DMS53 treated with DMSO at 0.1 percent for 48 hours (cell line): Measurements from ENCODE around the gene CMBL.

Experiments used
- DNase-seq: peaks from one replicate; lab custom pipeline; 2025; ENCODE audit not compliant: unreplicated experiment; lab: John Stamatoyannopoulos, UW

The CMBL gene

GRCh38 chr5:10333154-10334006 lies 25.7 kb upstream of the CMBL start:
- DNase-seq: peak; percentile 18

GRCh38 chr5:10332301-10332700 lies 24.6 kb upstream of the CMBL start:
- DNase-seq: no peak

GRCh38 chr5:10331341-10331796 lies 23.7 kb upstream of the CMBL start:
- peak; percentile 97 for DNase-seq

GRCh38 chr5:10330511-10331230 lies 23.0 kb upstream of the CMBL start:
- DNase-seq: no peak

- no peak for DNase-seq
These were observed 22.2 kb upstream of the CMBL start for GRCh38 chr5:10329820-10330481.

- DNase-seq: no peak
These were observed 21.7 kb upstream of the CMBL start for GRCh38 chr5:10329446-10329819.

- no peak for DNase-seq
These were observed 20.6 kb upstream of the CMBL start for GRCh38 chr5:10328323-10328722.

- DNase-seq: peak; percentile 23
These were observed 17.0 kb upstream of the CMBL start for GRCh38 chr5:10324518-10325370.

- peak; percentile 57 for DNase-seq
These were observed 16.1 kb upstream of the CMBL start for GRCh38 chr5:10323588-10324488.

- no peak for DNase-seq
These were observed 14.2 kb upstream of the CMBL start for GRCh38 chr5:10321882-10322281.

GRCh38 chr5:10320793-10321192 lies 13.1 kb upstream of the CMBL start:
- no peak for DNase-seq

GRCh38 chr5:10319202-10319851 lies 11.6 kb upstream of the CMBL start:
- DNase-seq: no peak

GRCh38 chr5:10317825-10318682 lies 10.4 kb upstream of the CMBL start:
- no peak for DNase-seq

- DNase-seq: no peak
These were observed 8.3 kb upstream of the CMBL start for GRCh38 chr5:10315824-10316509.

- DNase-seq: no peak
These were observed 7.5 kb upstream of the CMBL start for GRCh38 chr5:10315201-10315600.

GRCh38 chr5:10311595-10312425 lies 4.1 kb upstream of the CMBL start:
- no peak for DNase-seq
